ENCODE results near the gene GRIN2A. TPM values are rescaled to one million over a fixed set of nuclear protein-coding genes. Genes with fewer than 3 reads are reported as not detected.

Gene GRIN2A
- total and polyA plus RNA-seq, 5 experiments from 2014 or later: not detected

DNA sequence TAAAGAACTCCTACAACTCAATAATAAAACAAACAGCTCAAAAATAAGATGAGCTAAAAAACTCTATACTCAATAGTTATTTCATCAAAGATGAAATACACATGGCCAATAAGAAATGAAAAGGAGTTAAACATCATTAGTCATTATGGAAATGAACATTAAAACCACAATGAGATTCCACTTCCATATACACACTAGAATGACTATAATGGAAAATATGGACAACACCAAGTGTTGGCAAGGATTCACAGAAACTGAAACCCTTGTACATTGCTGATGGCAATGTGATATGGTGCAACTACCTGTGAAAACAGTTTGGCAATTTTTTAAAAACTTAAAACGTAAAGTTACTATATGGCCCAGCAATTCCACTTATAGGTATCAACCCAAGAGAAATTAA is 91.4 kb downstream of the GRIN2A start:
- Mint-ChIP-seq H3K9me3 (peaks cover 0 to 7% (median 0%) of the 10 kb centered on the region in 9 donors), H3K4me3 (no peak overlapping the region), H3K27ac (no peak overlapping the region), H3K36me3 (peaks cover 0 to 6% (median 0%) of the 10 kb centered on the region in 3 donors), H3K4me1 (no peaks in the 10 kb centered on the region), H3K27me3 (peaks cover 0 to 32% (median 5%) of the 10 kb centered on the region in 5 donors)
- POLR2A ChIA-PET: no interaction called here
- ATAC-seq: no peak
- DNase-seq: no peak

DNA sequence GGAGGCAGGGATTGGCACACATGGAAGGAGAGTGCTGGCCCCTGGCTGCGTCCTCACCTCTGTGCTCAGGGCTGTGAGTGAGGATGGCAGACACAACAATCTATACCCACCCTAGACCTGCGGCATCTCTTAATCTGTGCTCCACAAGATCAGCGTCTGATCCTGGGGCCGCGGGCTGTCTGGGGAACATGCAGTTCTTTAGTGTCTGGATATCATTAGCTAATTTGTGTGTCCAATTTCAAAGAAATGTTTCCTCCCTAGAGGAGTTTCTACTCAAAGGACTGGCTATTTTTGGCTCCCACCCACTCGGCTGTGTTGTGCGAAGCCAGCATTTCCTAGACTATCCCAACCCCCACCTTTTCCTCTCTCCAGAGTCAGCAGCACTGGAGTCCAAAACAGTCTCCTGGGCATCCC is 93.8 kb downstream of the GRIN2A start:
- no peak for DNase-seq
- Mint-ChIP-seq H3K9me3 (peaks cover 0 to 3% (median 0%) of the 10 kb centered on the region in 9 donors), H3K27ac (no peak overlapping the region), H3K27me3 (peaks cover 0 to 43% (median 5%) of the 10 kb centered on the region in 5 donors), H3K36me3 (peaks cover 0 to 6% (median 0%) of the 10 kb centered on the region in 3 donors), H3K4me3 (no peak overlapping the region), H3K4me1 (no peaks in the 10 kb centered on the region)
- POLR2A ChIA-PET: no interaction called here
- ATAC-seq: no peak

DNA sequence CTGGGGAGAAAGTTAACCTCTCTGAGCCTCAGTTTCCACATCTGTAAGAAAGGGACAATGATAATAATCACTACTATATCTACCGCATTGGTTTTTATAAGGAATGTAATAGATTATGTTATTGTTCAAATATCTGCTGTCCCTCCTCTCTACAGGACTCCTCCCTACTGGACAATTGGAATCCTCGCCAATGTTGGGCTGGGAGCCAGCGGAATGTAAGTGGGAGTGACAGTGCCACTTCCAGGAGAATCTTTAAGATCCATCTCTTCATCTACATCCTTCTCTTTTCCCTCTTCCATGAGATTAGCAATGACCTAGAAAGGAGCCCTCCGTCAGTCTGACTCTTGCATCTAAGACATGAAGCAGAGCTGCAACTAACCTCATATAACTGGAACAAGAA is 95.1 kb downstream of the GRIN2A start:
- Mint-ChIP-seq H3K4me3 (no peak overlapping the region), H3K27ac (no peak overlapping the region), H3K27me3 (peaks cover 0 to 43% (median 5%) of the 10 kb centered on the region in 5 donors), H3K36me3 (peaks cover 0 to 6% (median 0%) of the 10 kb centered on the region in 3 donors), H3K9me3 (peaks cover 0 to 4% (median under 1%) of the 10 kb centered on the region in 9 donors), H3K4me1 (no peaks in the 10 kb centered on the region)
- ATAC-seq: no peak
- no peak for DNase-seq
- POLR2A ChIA-PET: no interaction called here

- Mint-ChIP-seq H3K36me3 (peaks cover 0 to 6% (median 0%) of the 10 kb centered on the region in 3 donors), H3K27me3 (peaks cover 0 to 43% (median 5%) of the 10 kb centered on the region in 5 donors), H3K9me3 (peaks cover 0 to 8% (median 2%) of the 10 kb centered on the region in 9 donors), H3K4me1 (no peaks in the 10 kb centered on the region), H3K27ac (no peak overlapping the region), H3K4me3 (no peak overlapping the region)
- ATAC-seq (no peak), DNase-seq (no peak)
- POLR2A ChIA-PET: no interaction called here
Observed at GRCh38 chr16:10086620-10087019, 95.6 kb downstream of the GRIN2A start.

- Mint-ChIP-seq H3K9me3 (peaks cover 0 to 8% (median 0%) of the 10 kb centered on the region in 9 donors), H3K4me3 (no peak overlapping the region), H3K4me1 (no peaks in the 10 kb centered on the region), H3K27ac (no peak overlapping the region), H3K36me3 (peaks cover 0 to 6% (median 0%) of the 10 kb centered on the region in 3 donors), H3K27me3 (peaks cover 0 to 49% (median 5%) of the 10 kb centered on the region in 5 donors)
- no peak for ATAC-seq
- POLR2A ChIA-PET: no interaction called here
- no peak for DNase-seq
Observed at GRCh38 chr16:10085078-10085798, 97.0 kb downstream of the GRIN2A start.

DNA sequence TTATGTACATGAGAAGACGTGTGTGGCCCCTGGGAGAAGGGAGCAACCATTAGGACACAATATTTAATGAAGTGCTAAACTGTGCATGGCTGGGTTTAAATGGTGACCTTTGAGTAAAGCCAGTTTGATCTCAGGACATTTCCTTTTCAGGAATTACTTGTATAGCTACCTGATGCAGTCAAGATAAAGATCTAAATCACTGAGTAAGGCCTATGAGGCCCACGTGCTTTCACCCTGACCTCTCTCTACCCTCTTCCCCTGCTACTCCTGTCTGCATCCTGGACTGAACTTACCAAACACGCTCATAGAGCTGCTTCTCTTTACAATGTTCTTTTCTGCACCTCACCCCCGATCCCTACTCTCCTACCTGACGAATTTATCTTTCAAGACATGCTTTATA is 98.9 kb downstream of the GRIN2A start:
- Mint-ChIP-seq H3K36me3 (no peaks in the 10 kb centered on the region), H3K9me3 (peaks cover 0 to 8% (median 0%) of the 10 kb centered on the region in 9 donors), H3K4me3 (no peak overlapping the region), H3K27me3 (peaks cover 0 to 38% (median 5%) of the 10 kb centered on the region in 5 donors), H3K4me1 (no peaks in the 10 kb centered on the region), H3K27ac (no peak overlapping the region)
- POLR2A ChIA-PET: no interaction called here
- ATAC-seq (no peak), DNase-seq (no peak)

DNA sequence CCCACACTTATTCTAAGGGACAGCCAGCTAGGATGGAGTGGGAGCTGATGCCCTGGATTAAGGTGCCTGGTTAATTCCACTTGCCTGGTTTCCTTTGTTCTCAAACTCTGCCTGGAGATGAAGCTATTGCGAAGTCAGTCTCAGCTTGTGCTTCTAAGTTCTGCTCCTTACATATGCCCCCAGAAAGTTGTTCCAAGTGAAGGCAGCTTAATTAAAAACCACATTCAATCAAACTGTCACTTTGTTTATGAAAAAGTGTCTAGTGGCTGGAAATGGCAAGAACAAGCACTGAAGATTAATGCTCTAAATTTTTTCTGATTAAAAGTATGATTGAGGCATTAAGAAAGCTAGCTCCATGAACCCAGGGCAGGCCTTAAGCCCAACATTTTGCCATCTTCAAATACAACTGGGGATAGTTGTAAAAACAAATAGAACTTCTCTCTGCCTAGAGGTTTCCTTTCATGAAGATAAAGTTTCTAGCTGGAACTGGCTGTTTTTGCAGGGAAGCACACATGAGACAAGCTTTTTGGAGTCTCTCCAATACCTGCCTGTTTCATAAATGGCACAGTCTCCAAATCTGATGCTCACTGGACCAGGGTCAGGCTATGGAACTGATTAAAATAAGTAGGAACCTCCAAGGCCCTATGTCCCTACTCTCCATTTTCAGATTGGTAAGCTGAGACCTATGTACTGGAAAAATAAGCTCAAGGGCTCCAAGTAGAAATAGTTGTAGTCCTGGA is 100.9 kb downstream of the GRIN2A start:
- Mint-ChIP-seq H3K27me3 (peaks cover 2 to 38% (median 3%) of the 10 kb centered on the region in 5 donors), H3K9me3 (peaks cover 0 to 10% (median 0%) of the 10 kb centered on the region in 9 donors), H3K4me3 (no peak overlapping the region), H3K36me3 (no peaks in the 10 kb centered on the region), H3K4me1 (no peaks in the 10 kb centered on the region), H3K27ac (no peak overlapping the region)
- POLR2A ChIA-PET: no interaction called here
- DNase-seq (no peak), ATAC-seq (no peak)

- POLR2A ChIA-PET: no interaction called here
- H3K9me3 Mint-ChIP-seq: peaks cover 0 to 12% (median 0%) of the 10 kb centered on the region in 9 donors
- H3K4me1 Mint-ChIP-seq: no peaks in the 10 kb centered on the region
- H3K36me3 Mint-ChIP-seq: no peaks in the 10 kb centered on the region
- H3K27me3 Mint-ChIP-seq: peaks cover 0 to 30% (median 2%) of the 10 kb centered on the region in 5 donors
- peak overlapping the region in 1 of 10 donors; percentile 57 for H3K27ac Mint-ChIP-seq
- H3K4me3 Mint-ChIP-seq: no peak overlapping the region
- no peak for DNase-seq
- ATAC-seq: no peak
Observed at GRCh38 chr16:10080051-10080772, 102.0 kb downstream of the GRIN2A start.

DNA sequence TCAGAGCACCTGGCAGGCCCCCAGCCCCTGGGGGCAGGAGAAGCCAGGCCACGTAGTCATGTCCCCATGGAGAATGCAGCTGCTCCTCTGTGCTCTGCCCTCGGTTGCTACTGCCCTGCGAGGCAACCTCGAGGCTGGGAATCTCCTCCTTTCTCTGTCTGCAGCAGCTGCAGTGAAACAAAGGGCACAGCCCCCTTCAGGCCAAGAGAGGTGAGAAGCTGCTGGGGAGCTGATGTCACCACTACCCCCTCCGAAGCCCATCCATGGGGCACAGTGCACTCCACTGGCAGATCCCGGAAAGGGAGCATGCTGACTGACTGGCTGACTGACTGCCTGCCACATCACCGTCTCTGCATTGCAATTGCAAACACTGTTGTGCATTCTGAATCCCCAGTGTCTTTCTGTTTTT is 103.7 kb downstream of the GRIN2A start:
- no peak for ATAC-seq
- peaks cover 0 to 23% (median 2%) of the 10 kb centered on the region in 5 donors for H3K27me3 Mint-ChIP-seq
- peaks cover 0 to 12% (median 0%) of the 10 kb centered on the region in 9 donors for H3K9me3 Mint-ChIP-seq
- H3K36me3 Mint-ChIP-seq: no peaks in the 10 kb centered on the region
- POLR2A ChIA-PET: no interaction called here
- no peak overlapping the region for H3K27ac Mint-ChIP-seq
- H3K4me1 Mint-ChIP-seq: no peaks in the 10 kb centered on the region
- DNase-seq: no peak
- no peak overlapping the region for H3K4me3 Mint-ChIP-seq

- no peak for ATAC-seq
- H3K4me3 Mint-ChIP-seq: no peak overlapping the region
- no peaks in the 10 kb centered on the region for H3K4me1 Mint-ChIP-seq
- peaks cover 0 to 12% (median 0%) of the 10 kb centered on the region in 9 donors for H3K9me3 Mint-ChIP-seq
- DNase-seq: no peak
- POLR2A ChIA-PET: no interaction called here
- H3K27ac Mint-ChIP-seq: no peak overlapping the region
- H3K27me3 Mint-ChIP-seq: peaks cover 0 to 23% (median 2%) of the 10 kb centered on the region in 5 donors
- H3K36me3 Mint-ChIP-seq: no peaks in the 10 kb centered on the region
Observed at GRCh38 chr16:10077861-10078260, 104.4 kb downstream of the GRIN2A start.

GRCh38 chr16:10076037-10076436 is 106.2 kb downstream of the GRIN2A start:
- DNase-seq (no peak), ATAC-seq (no peak)
- Mint-ChIP-seq H3K27ac (no peak overlapping the region), H3K4me3 (no peak overlapping the region), H3K4me1 (no peaks in the 10 kb centered on the region), H3K27me3 (peaks cover 0 to 21% (median 4%) of the 10 kb centered on the region in 5 donors), H3K9me3 (peaks cover 0 to 12% (median 0%) of the 10 kb centered on the region in 9 donors), H3K36me3 (no peaks in the 10 kb centered on the region)
- POLR2A ChIA-PET: no interaction called here

GRCh38 chr16:10070591-10070990 is 111.6 kb downstream of the GRIN2A start:
- ATAC-seq (no peak), DNase-seq (no peak)
- H3K9me3 Mint-ChIP-seq: peaks cover 0 to 2% (median 0%) of the 10 kb centered on the region in 9 donors
- H3K27ac Mint-ChIP-seq: no peak overlapping the region
- H3K4me1 Mint-ChIP-seq: no peaks in the 10 kb centered on the region
- H3K4me3 Mint-ChIP-seq: no peak overlapping the region
- H3K36me3 Mint-ChIP-seq: no peaks in the 10 kb centered on the region
- peaks cover 0 to 30% (median 6%) of the 10 kb centered on the region in 5 donors for H3K27me3 Mint-ChIP-seq
- POLR2A ChIA-PET: no interaction called here

GRCh38 chr16:10069374-10069773 is 112.9 kb downstream of the GRIN2A start:
- POLR2A ChIA-PET: no interaction called here
- peaks cover 0 to 4% (median 0%) of the 10 kb centered on the region in 9 donors for H3K9me3 Mint-ChIP-seq
- H3K27ac Mint-ChIP-seq: no peak overlapping the region
- no peaks in the 10 kb centered on the region for H3K4me1 Mint-ChIP-seq
- H3K27me3 Mint-ChIP-seq: peaks cover 0 to 30% (median 6%) of the 10 kb centered on the region in 5 donors
- ATAC-seq (no peak), DNase-seq (no peak)
- H3K36me3 Mint-ChIP-seq: no peaks in the 10 kb centered on the region
- H3K4me3 Mint-ChIP-seq: no peak overlapping the region

Measured in naive thymus-derived CD8-positive, alpha-beta T cell (primary cell).